Adrenal gland (tissue), 5 donors: Measurements from ENCODE around the gene APOLD1.

Source experiments
- POLR2A ChIP-seq, 2 donors: fragments of 450-650 bp; IDR thresholded peaks; one replicate each; pipeline ENCODE4 v1.6.1; 2017; ENCODE audit warnings: antibody characterized with exemption in 2 of 2, mild to moderate bottlenecking in 2 of 2, moderate library complexity in 1 of 2
- TF ChIP-seq, protein P1 (sequence below), 6 experiments: fragments of 450-650 bp in 4 of 6; fragments of 200-600 bp in 2 of 6; sonication (generic) in 1 of 6; IDR thresholded peaks; 1 replicate in 5 of 6; 2 replicates in 1 of 6; pipeline versions ENCODE4 v1.5.1 to v1.8.0; 2016 to 2021; ENCODE audit warnings: antibody characterized with exemption in 6 of 6, mild to moderate bottlenecking in 2 of 6, moderate library complexity in 1 of 6
- donor health status: DM: no; HTN: no; CAD: no.

- TF ChIP-seq, protein P1, sequence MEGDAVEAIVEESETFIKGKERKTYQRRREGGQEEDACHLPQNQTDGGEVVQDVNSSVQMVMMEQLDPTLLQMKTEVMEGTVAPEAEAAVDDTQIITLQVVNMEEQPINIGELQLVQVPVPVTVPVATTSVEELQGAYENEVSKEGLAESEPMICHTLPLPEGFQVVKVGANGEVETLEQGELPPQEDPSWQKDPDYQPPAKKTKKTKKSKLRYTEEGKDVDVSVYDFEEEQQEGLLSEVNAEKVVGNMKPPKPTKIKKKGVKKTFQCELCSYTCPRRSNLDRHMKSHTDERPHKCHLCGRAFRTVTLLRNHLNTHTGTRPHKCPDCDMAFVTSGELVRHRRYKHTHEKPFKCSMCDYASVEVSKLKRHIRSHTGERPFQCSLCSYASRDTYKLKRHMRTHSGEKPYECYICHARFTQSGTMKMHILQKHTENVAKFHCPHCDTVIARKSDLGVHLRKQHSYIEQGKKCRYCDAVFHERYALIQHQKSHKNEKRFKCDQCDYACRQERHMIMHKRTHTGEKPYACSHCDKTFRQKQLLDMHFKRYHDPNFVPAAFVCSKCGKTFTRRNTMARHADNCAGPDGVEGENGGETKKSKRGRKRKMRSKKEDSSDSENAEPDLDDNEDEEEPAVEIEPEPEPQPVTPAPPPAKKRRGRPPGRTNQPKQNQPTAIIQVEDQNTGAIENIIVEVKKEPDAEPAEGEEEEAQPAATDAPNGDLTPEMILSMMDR (IDR thresholded peaks at IDR 0.05): no peak
- TF ChIP-seq POLR2A (IDR thresholded peaks at IDR 0.05): no peak
Measured at GRCh38 chr12:12786351-12786705, 869 bp downstream of the APOLD1 start.
